GM19455 (cell line): ENCODE data around the gene GSK3A.
A peak's percentile ranks its signal among the peaks of the same experiment; 100 is the strongest.
"Not testable (repeated sequence)": the region's sequence is repeated elsewhere in the genome, so short reads cannot be mapped to it uniquely, and the experiment has no call there.

ENCODE experiments used
- ATAC-seq: cut with Tn5 transposase; IDR thresholded peaks from one replicate; pipeline ENCODE4 v1.9.1; 2021; ENCODE audit not compliant: unreplicated experiment

GSK3A gene

GRCh38 chr19:42268704-42269477, 26.5 kb upstream of the GSK3A start, which contains the start of gene CIC:
CIC (plus strand) TSS chr19:42269252; CDS start chr19:42271784, 2,532 bp downstream.
- peak; percentile 81 for ATAC-seq

GRCh38 chr19:42268142-42268703, 25.8 kb upstream of the GSK3A start:
- peak; percentile 62 for ATAC-seq

- no peak for ATAC-seq
Observed at GRCh38 chr19:42267644-42268141, 25.3 kb upstream of the GSK3A start.

GRCh38 chr19:42266928-42267603, 24.7 kb upstream of the GSK3A start:
- ATAC-seq = not testable (repeated sequence)

GRCh38 chr19:42266105-42266504, 23.7 kb upstream of the GSK3A start:
- not testable (repeated sequence) for ATAC-seq

- ATAC-seq = no peak
Observed at GRCh38 chr19:42261763-42262162, 19.4 kb upstream of the GSK3A start.

GRCh38 chr19:42257842-42258241, 15.4 kb upstream of the GSK3A start:
- not testable (repeated sequence) for ATAC-seq

- ATAC-seq = no peak
Observed at GRCh38 chr19:42255766-42256745, 13.7 kb upstream of the GSK3A start.

- ATAC-seq = peak; percentile 47
Observed at GRCh38 chr19:42254850-42255765, 12.7 kb upstream of the GSK3A start, which contains the start of gene ERF. ERF (minus strand) TSS chr19:42255128; CDS start chr19:42254999, 129 bp downstream.

GRCh38 chr19:42254089-42254849, 11.9 kb upstream of the GSK3A start:
- ATAC-seq = no peak

- no peak for ATAC-seq
Observed at GRCh38 chr19:42253245-42254088, 11.1 kb upstream of the GSK3A start.

GRCh38 chr19:42252365-42253244, 10.2 kb upstream of the GSK3A start:
- no peak for ATAC-seq

GRCh38 chr19:42251572-42252358, 9.4 kb upstream of the GSK3A start:
- no peak for ATAC-seq

- no peak for ATAC-seq
Observed at GRCh38 chr19:42250666-42251531, 8.5 kb upstream of the GSK3A start.

- no peak for ATAC-seq
Observed at GRCh38 chr19:42250183-42250665, 7.8 kb upstream of the GSK3A start.
